IMR-90 (cell line): ENCODE results near the gene RALGPS1.

Experiments
- CEBPB ChIP-seq: IDR thresholded peaks from 2 replicates; pipeline ENCODE4 v1.6.1; 2012; ENCODE audit warnings: low read depth, low read length, improper control_type of control experiment
- CHD1 ChIP-seq: IDR thresholded peaks from 2 replicates; pipeline ENCODE4 v1.6.1; 2012; ENCODE audit warnings: low read depth, low read length, improper control_type of control experiment
- CTCF ChIP-seq: conservative IDR thresholded peaks from 2 replicates; pipeline ENCODE4 v1.5.1; 2012; ENCODE audit warnings: mild to moderate bottlenecking, low read depth, low read length, improper control_type of control experiment
- ELK1 ChIP-seq: fragments of 150-350 bp; IDR thresholded peaks from 2 replicates; pipeline ENCODE4 v1.6.1; 2016; ENCODE audit warnings: low read depth, mild to moderate bottlenecking, low read length, moderate library complexity, borderline replicate concordance
- FOS ChIP-seq: fragments of 150-350 bp; IDR thresholded peaks from 2 replicates; pipeline ENCODE4 v1.6.1; 2016; ENCODE audit warnings: low read depth, low read length
- MAFK ChIP-seq: IDR thresholded peaks from 2 replicates; pipeline ENCODE4 v1.6.1; 2012; ENCODE audit warnings: low read depth, low read length, improper control_type of control experiment
- MXI1 ChIP-seq: IDR thresholded peaks from 2 replicates; pipeline ENCODE4 v1.6.1; 2012; ENCODE audit warnings: low read depth, mild to moderate bottlenecking, low read length, moderate library complexity, borderline replicate concordance
- POLR2A ChIP-seq: IDR thresholded peaks from 2 replicates; pipeline ENCODE4 v1.6.1; 2012; ENCODE audit warnings: mild to moderate bottlenecking, low read depth, low read length
- RAD21 ChIP-seq: IDR thresholded peaks from 2 replicates; pipeline ENCODE4 v1.6.1; 2012; ENCODE audit warnings: low read length, improper control_type of control experiment
- RFX5 ChIP-seq: IDR thresholded peaks from 2 replicates; pipeline ENCODE4 v1.8.0; 2012; ENCODE audit warnings: low read depth, mild to moderate bottlenecking, low read length, moderate library complexity
- SMC3 ChIP-seq: fragments of 150-350 bp; IDR thresholded peaks from 2 replicates; pipeline ENCODE4 v1.6.1; 2016; ENCODE audit warnings: low read depth, mild to moderate bottlenecking, antibody characterized with exemption, low read length, moderate library complexity

- TF ChIP-seq CTCF (no peak), CHD1 (no peak), POLR2A (no peak), ELK1 (no peak), RFX5 (no peak), MAFK (no peak), RAD21 (no peak), CEBPB (no peak), MXI1 (no peak), SMC3 (no peak), FOS (no peak)
These were observed 27.7 kb upstream of the RALGPS1 start for GRCh38 chr9:126886897-126887296.
